AG09319 (cell line): ENCODE data around the gene SYNE1.

Source experiments
- DNase-seq: peaks from one replicate; pipeline ENCODE4 v3.0.0-alpha.2; 2010; ENCODE audit warnings: low read depth; ENCODE audit errors: extremely low read depth
- TF ChIP-seq, protein P1 (sequence below): IDR thresholded peaks from 2 replicates; pipeline ENCODE4 v1.5.1; 2011; ENCODE audit warnings: low read depth, mild to moderate bottlenecking, inconsistent platforms, low read length, moderate library complexity

The SYNE1 gene

GRCh38 chr6:152416652-152417051, 220.5 kb downstream of the SYNE1 start:
- DNase-seq = no peak
- TF ChIP-seq, protein P1, sequence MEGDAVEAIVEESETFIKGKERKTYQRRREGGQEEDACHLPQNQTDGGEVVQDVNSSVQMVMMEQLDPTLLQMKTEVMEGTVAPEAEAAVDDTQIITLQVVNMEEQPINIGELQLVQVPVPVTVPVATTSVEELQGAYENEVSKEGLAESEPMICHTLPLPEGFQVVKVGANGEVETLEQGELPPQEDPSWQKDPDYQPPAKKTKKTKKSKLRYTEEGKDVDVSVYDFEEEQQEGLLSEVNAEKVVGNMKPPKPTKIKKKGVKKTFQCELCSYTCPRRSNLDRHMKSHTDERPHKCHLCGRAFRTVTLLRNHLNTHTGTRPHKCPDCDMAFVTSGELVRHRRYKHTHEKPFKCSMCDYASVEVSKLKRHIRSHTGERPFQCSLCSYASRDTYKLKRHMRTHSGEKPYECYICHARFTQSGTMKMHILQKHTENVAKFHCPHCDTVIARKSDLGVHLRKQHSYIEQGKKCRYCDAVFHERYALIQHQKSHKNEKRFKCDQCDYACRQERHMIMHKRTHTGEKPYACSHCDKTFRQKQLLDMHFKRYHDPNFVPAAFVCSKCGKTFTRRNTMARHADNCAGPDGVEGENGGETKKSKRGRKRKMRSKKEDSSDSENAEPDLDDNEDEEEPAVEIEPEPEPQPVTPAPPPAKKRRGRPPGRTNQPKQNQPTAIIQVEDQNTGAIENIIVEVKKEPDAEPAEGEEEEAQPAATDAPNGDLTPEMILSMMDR = no peak

- TF ChIP-seq, protein P1 = no peak
- DNase-seq = no peak
Observed at GRCh38 chr6:152404936-152405595, 232.1 kb downstream of the SYNE1 start.

GRCh38 chr6:152404086-152404857, 232.9 kb downstream of the SYNE1 start:
- no peak for DNase-seq
- TF ChIP-seq, protein P1 = no peak

- TF ChIP-seq, protein P1 = no peak
- DNase-seq = no peak
Observed at GRCh38 chr6:152402791-152403190, 234.4 kb downstream of the SYNE1 start.

DNA sequence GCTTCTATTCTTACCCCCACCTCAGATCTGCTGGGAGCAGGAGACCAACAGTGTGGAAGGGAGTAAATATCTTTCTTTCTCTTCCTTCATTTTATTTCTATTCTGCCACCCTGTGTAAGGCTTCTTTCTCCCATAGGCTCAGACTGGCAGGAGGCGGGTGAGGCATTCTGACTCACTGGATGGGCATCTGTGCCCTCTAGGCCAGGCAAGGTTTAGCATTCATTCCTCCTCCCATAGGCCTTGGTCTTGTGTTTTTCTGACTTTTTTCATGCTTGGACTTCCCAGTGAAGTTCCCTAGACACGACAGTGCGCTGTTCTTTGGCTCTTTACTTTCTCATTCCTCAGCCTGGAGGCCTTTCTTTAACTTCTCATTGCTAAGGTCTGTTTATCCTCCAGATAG, 235.2 kb downstream of the SYNE1 start:
- TF ChIP-seq, protein P1 = no peak
- DNase-seq = no peak

DNA sequence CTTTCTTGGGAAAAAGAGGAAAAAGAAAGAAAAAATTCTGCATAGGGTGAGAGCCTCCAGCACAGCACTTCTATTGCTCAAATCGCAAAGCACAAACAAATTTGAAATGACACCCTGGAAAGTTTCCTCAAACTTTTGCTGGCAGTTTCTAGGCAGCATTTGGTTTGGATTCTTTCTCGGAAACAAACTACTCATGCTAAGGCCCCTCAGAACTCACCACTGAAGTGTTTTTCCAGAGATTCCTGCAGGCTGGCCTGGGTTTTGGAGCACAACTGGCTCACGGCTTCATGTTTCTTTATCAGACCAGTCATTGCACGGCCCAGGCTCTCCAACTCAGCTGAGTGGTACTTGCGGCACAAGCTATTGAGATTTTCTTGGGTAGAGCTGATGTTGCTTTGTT, 237.8 kb downstream of the SYNE1 start:
- DNase-seq = no peak
- TF ChIP-seq, protein P1 = no peak

GRCh38 chr6:152398993-152399392, 238.2 kb downstream of the SYNE1 start:
- TF ChIP-seq, protein P1 = no peak

More at GRCh38 chr6:152398993-152399392, 238.2 kb downstream of the SYNE1 start:
- DNase-seq = no peak
